Measurements from ENCODE around the gene TMC6.

The TMC6 gene

GRCh38 chr17:78063489-78063888 is 65.1 kb downstream of the TMC6 start:
- DNase-seq = no peak

- DNase-seq = no peak
Observed at GRCh38 chr17:78062596-78062995, 66.0 kb downstream of the TMC6 start.

Data from activated effector memory CD4-positive, alpha-beta T cell treated with Interleukin-2 at 50 U/mL for 16 hours (primary cell).